ENCODE data around the gene PRR5. TPM values are rescaled to one million over a fixed set of nuclear protein-coding genes. Genes with fewer than 3 reads are reported as not detected.
A peak's percentile ranks its signal among the peaks of the same experiment; 100 is the strongest.

Gene PRR5
- total and polyA plus RNA-seq, 2 experiments from 2014 or later, result 15.3 to 31.4 TPM

DNA sequence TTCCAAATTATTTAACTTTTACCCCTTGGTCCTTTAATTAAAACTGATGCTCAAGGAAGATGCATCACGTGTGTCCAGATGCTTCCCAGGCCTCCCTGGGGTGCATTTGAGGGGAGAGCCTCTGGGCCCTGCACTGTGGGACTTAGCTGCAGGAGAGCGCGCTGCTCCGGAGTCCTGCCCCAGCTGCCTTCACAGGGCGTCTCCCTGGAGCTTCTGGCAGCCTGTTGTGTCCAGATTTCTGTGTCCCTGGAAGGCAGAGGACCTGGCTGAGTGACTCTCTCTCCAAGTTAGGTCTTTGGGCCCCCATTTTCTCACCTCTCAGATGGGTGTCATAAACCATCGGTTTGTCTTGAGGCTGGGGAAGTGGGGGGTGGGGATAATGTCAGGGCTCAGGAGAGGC, 53.4 kb downstream of the PRR5 start:
- Histone ChIP-seq H3K4me2 (peak overlapping the region; percentile 81), H3K27me3 (ENCODE audit: insufficient read depth) (no peaks in the 10 kb centered on the region), H4K20me1 (replicated peaks; ENCODE audit: insufficient read depth) (peaks cover 9% of the 10 kb centered on the region), H3K9me2 (ENCODE audit: insufficient read depth) (no peaks in the 10 kb centered on the region), H3K36me3 (ENCODE audit: insufficient read depth) (no peaks in the 10 kb centered on the region), H3K27ac (ENCODE audit: low read depth) (peak overlapping the region; percentile 87), H3K4me3 (peak overlapping the region; percentile 44), H3K4me1 (ENCODE audit: insufficient read depth) (peaks cover 27% of the 10 kb centered on the region), H3K79me2 (replicated peaks; ENCODE audit: insufficient read depth) (peaks cover 76% of the 10 kb centered on the region), H3F3A (replicated peaks; ENCODE audit: low read depth) (0 out of 2 replicates have a peak, but pooled peaks cover 7% of the 10 kb centered on the region), H2AFZ (no peak overlapping the region)
- Mint-ChIP-seq H3K4me1 (peaks cover 48% of the 10 kb centered on the region), H3K36me3 (ENCODE audit: low read depth) (peaks cover 31% of the 10 kb centered on the region), H3K9me3 (peaks cover 7% of the 10 kb centered on the region; the same call in 2 of the 3 replicates), H3K27me3 (ENCODE audit: insufficient read depth, low read depth, poor library complexity) (peaks cover 25% of the 10 kb centered on the region), H3K27ac (peak overlapping the region; percentile 78), H3K4me3 (peak overlapping the region; percentile 56; the same call in 1 of the 3 replicates)
- DNase-seq (ENCODE audit: low spot score), result no peak
- TF ChIP-seq NANOG (IDR thresholded peaks at IDR 0.05; ENCODE audit: borderline replicate concordance) (no peak), STAT1 (IDR thresholded peaks at IDR 0.05; ENCODE audit: unreplicated experiment) (no peak), ETS1 (IDR thresholded peaks at IDR 0.05) (no peak), ZNF331 (CRISPR knock-in tag; IDR thresholded peaks at IDR 0.05; ENCODE audit: low read depth) (no peak), EZH2 (IDR thresholded peaks at IDR 0.05; ENCODE audit: low read depth, unreplicated experiment) (no peak), ZNF114 (CRISPR knock-in tag; IDR thresholded peaks at IDR 0.05) (no peak), POLR2AphosphoS5 (IDR thresholded peaks at IDR 0.05; ENCODE audit: low read depth) (no peak), EZH2phosphoT487 (IDR thresholded peaks at IDR 0.05; ENCODE audit: unreplicated experiment) (no peak), CREB1 (CRISPR knock-in tag; IDR thresholded peaks at IDR 0.05; ENCODE audit: low read depth) (no peak)
- TF ChIP-seq, protein P1, sequence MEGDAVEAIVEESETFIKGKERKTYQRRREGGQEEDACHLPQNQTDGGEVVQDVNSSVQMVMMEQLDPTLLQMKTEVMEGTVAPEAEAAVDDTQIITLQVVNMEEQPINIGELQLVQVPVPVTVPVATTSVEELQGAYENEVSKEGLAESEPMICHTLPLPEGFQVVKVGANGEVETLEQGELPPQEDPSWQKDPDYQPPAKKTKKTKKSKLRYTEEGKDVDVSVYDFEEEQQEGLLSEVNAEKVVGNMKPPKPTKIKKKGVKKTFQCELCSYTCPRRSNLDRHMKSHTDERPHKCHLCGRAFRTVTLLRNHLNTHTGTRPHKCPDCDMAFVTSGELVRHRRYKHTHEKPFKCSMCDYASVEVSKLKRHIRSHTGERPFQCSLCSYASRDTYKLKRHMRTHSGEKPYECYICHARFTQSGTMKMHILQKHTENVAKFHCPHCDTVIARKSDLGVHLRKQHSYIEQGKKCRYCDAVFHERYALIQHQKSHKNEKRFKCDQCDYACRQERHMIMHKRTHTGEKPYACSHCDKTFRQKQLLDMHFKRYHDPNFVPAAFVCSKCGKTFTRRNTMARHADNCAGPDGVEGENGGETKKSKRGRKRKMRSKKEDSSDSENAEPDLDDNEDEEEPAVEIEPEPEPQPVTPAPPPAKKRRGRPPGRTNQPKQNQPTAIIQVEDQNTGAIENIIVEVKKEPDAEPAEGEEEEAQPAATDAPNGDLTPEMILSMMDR (conservative IDR thresholded peaks at IDR 0.05; ENCODE audit: low read depth in 2 of 2), result no peak
- TF ChIP-seq, protein P2, sequence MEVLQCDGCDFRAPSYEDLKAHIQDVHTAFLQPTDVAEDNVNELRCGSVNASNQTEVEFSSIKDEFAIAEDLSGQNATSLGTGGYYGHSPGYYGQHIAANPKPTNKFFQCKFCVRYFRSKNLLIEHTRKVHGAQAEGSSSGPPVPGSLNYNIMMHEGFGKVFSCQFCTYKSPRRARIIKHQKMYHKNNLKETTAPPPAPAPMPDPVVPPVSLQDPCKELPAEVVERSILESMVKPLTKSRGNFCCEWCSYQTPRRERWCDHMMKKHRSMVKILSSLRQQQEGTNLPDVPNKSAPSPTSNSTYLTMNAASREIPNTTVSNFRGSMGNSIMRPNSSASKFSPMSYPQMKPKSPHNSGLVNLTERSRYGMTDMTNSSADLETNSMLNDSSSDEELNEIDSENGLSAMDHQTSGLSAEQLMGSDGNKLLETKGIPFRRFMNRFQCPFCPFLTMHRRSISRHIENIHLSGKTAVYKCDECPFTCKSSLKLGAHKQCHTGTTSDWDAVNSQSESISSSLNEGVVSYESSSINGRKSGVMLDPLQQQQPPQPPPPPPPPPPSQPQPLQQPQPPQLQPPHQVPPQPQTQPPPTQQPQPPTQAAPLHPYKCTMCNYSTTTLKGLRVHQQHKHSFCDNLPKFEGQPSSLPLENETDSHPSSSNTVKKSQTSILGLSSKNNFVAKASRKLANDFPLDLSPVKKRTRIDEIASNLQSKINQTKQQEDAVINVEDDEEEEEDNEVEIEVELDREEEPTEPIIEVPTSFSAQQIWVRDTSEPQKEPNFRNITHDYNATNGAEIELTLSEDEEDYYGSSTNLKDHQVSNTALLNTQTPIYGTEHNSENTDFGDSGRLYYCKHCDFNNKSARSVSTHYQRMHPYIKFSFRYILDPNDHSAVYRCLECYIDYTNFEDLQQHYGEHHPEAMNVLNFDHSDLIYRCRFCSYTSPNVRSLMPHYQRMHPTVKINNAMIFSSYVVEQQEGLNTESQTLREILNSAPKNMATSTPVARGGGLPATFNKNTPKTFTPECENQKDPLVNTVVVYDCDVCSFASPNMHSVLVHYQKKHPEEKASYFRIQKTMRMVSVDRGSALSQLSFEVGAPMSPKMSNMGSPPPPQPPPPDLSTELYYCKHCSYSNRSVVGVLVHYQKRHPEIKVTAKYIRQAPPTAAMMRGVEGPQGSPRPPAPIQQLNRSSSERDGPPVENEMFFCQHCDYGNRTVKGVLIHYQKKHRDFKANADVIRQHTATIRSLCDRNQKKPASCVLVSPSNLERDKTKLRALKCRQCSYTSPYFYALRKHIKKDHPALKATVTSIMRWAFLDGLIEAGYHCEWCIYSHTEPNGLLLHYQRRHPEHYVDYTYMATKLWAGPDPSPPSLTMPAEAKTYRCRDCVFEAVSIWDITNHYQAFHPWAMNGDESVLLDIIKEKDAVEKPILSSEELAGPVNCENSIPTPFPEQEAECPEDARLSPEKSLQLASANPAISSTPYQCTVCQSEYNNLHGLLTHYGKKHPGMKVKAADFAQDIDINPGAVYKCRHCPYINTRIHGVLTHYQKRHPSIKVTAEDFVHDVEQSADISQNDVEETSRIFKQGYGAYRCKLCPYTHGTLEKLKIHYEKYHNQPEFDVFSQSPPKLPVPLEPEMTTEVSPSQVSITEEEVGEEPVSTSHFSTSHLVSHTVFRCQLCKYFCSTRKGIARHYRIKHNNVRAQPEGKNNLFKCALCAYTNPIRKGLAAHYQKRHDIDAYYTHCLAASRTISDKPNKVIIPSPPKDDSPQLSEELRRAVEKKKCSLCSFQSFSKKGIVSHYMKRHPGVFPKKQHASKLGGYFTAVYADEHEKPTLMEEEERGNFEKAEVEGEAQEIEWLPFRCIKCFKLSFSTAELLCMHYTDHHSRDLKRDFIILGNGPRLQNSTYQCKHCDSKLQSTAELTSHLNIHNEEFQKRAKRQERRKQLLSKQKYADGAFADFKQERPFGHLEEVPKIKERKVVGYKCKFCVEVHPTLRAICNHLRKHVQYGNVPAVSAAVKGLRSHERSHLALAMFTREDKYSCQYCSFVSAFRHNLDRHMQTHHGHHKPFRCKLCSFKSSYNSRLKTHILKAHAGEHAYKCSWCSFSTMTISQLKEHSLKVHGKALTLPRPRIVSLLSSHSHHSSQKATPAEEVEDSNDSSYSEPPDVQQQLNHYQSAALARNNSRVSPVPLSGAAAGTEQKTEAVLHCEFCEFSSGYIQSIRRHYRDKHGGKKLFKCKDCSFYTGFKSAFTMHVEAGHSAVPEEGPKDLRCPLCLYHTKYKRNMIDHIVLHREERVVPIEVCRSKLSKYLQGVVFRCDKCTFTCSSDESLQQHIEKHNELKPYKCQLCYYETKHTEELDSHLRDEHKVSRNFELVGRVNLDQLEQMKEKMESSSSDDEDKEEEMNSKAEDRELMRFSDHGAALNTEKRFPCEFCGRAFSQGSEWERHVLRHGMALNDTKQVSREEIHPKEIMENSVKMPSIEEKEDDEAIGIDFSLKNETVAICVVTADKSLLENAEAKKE (CRISPR knock-in tag; IDR thresholded peaks at IDR 0.05), result no peak
- ATAC-seq, result peak; percentile 6; the same call in 1 of the 3 replicates

All from GM23338 (cell line).